Neutrophil (primary cell): ENCODE measurements around the gene ADGRV1.

Experiments used
- H3K27ac ChIP-seq: fragments of 200-600 bp; sonication (generic); 2 replicates; pipeline ENCODE4 v1.5.1; 2016; ENCODE audit warnings: mild to moderate bottlenecking, moderate library complexity
- H3K27me3 ChIP-seq: fragments of 200-600 bp; sonication (generic); 2 replicates; pipeline ENCODE4 v1.6.0; 2016; ENCODE audit warnings: mild to moderate bottlenecking
- H3K36me3 ChIP-seq: fragments of 200-600 bp; sonication (generic); 2 replicates; pipeline ENCODE4 v1.5.1; 2017
- H3K4me1 ChIP-seq, 2 experiments: fragments of 200-600 bp in 1 of 2; sonication (generic) in 1 of 2; 1 replicate in 1 of 2; 2 replicates in 1 of 2; pipeline versions ENCODE4 v1.5.1 to v1.6.1; 2013 to 2016; ENCODE audit warnings: low read depth in 1 of 2, low read length in 1 of 2, mild to moderate bottlenecking in 1 of 2, moderate library complexity in 1 of 2; ENCODE audit not compliant: control insufficient read depth in 1 of 2, insufficient read depth in 1 of 2
- H3K4me3 ChIP-seq, 2 experiments: fragments of 200-600 bp in 1 of 2; sonication (generic) in 1 of 2; 1 replicate in 1 of 2; 2 replicates in 1 of 2; pipeline ENCODE4 v1.5.1; 2013 to 2016; ENCODE audit warnings: low read depth in 1 of 2, low read length in 1 of 2, mild to moderate bottlenecking in 1 of 2, moderate library complexity in 1 of 2
- H3K9me3 ChIP-seq: fragments of 200-600 bp; sonication (generic); 2 replicates; pipeline ENCODE4 v1.5.1; 2016
- CTCF ChIP-seq: fragments of 200-600 bp; sonication (generic); IDR thresholded peaks from 2 replicates; pipeline ENCODE4 v1.5.1; 2016; ENCODE audit warnings: antibody characterized with exemption

ADGRV1 gene

GRCh38 chr5:90553711-90554110, 4.9 kb upstream of the ADGRV1 start:
- Histone ChIP-seq H3K36me3 (no peaks in the 10 kb centered on the region), H3K9me3 (no peaks in the 10 kb centered on the region), H3K27me3 (peaks cover 67% of the 10 kb centered on the region), H3K4me1 (peaks cover 0 to 4% of the 10 kb centered on the region in 2 experiments), H3K27ac (no peak overlapping the region), H3K4me3 (no peak overlapping the region)
- no peak for TF ChIP-seq CTCF

- Histone ChIP-seq H3K9me3 (no peaks in the 10 kb centered on the region), H3K36me3 (no peaks in the 10 kb centered on the region), H3K27me3 (peaks cover 75% of the 10 kb centered on the region), H3K4me3 (no peak overlapping the region), H3K4me1 (peaks cover 0 to 9% of the 10 kb centered on the region in 2 experiments), H3K27ac (no peak overlapping the region)
- no peak for TF ChIP-seq CTCF
Observed at GRCh38 chr5:90554358-90555006, 4.1 kb upstream of the ADGRV1 start.

GRCh38 chr5:90555666-90556065, 2.9 kb upstream of the ADGRV1 start:
- Histone ChIP-seq H3K4me1 (peaks cover 0 to 9% of the 10 kb centered on the region in 2 experiments), H3K27ac (no peak overlapping the region), H3K9me3 (no peaks in the 10 kb centered on the region), H3K36me3 (no peaks in the 10 kb centered on the region), H3K27me3 (peaks cover 87% of the 10 kb centered on the region), H3K4me3 (no peak overlapping the region)
- TF ChIP-seq CTCF: no peak

GRCh38 chr5:90557391-90557790, 1.2 kb upstream of the ADGRV1 start:
- Histone ChIP-seq H3K4me3 (no peak overlapping the region), H3K36me3 (no peaks in the 10 kb centered on the region), H3K27me3 (peaks cover 98% of the 10 kb centered on the region), H3K9me3 (no peaks in the 10 kb centered on the region), H3K27ac (no peak overlapping the region), H3K4me1 (peaks cover 0 to 9% of the 10 kb centered on the region in 2 experiments)
- no peak for TF ChIP-seq CTCF

- Histone ChIP-seq H3K9me3 (no peaks in the 10 kb centered on the region), H3K4me3 (no peak overlapping the region), H3K27ac (no peak overlapping the region), H3K36me3 (no peaks in the 10 kb centered on the region), H3K27me3 (peaks cover 96% of the 10 kb centered on the region), H3K4me1 (peaks cover 0 to 9% of the 10 kb centered on the region in 2 experiments)
- TF ChIP-seq CTCF: no peak
Observed at GRCh38 chr5:90557871-90558270, 726 bp upstream of the ADGRV1 start.
